ENCODE measurements around the gene SLC12A8.

The SLC12A8 gene

DNA sequence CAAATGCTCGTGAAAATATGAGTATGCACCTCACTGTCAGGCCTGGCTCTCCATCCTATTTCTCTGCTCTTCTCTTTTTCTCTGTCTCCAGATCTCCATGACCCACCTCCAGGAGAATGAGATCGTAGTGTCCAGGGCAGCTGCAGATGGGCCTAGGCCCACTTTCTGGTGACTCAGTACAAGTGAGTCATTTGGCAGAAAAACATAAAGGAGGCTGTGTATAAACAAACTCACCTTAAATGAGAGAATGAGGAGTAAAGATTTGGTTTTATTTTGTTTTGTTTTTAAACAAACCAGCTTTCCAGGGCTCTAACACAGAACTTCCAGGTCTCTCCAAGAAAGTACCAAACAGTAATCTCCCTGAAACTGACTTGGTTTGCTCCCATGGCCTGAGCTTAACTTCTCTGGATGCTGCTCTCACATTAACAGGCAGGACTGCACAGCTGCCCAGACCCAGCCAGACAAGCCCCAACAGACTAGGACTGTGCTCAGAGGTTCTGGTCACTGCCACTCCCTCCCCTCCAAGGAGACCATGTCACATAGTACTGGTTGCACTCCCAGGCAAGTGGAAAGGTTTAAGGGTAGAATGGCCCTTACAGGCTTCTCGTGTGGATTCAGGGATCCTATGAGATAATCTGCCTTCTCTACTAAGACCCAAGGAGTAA, 155.2 kb downstream of the SLC12A8 start:
- TF ChIP-seq, protein P1, sequence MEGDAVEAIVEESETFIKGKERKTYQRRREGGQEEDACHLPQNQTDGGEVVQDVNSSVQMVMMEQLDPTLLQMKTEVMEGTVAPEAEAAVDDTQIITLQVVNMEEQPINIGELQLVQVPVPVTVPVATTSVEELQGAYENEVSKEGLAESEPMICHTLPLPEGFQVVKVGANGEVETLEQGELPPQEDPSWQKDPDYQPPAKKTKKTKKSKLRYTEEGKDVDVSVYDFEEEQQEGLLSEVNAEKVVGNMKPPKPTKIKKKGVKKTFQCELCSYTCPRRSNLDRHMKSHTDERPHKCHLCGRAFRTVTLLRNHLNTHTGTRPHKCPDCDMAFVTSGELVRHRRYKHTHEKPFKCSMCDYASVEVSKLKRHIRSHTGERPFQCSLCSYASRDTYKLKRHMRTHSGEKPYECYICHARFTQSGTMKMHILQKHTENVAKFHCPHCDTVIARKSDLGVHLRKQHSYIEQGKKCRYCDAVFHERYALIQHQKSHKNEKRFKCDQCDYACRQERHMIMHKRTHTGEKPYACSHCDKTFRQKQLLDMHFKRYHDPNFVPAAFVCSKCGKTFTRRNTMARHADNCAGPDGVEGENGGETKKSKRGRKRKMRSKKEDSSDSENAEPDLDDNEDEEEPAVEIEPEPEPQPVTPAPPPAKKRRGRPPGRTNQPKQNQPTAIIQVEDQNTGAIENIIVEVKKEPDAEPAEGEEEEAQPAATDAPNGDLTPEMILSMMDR (IDR thresholded peaks at IDR 0.05; ENCODE audit: low read depth, low read length) = no peak
- no peak for TF ChIP-seq POLR2A (IDR thresholded peaks at IDR 0.05; ENCODE audit: extremely low read depth, insufficient read length)
- TF ChIP-seq, protein P2, sequence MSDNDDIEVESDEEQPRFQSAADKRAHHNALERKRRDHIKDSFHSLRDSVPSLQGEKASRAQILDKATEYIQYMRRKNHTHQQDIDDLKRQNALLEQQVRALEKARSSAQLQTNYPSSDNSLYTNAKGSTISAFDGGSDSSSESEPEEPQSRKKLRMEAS (IDR thresholded peaks at IDR 0.05; ENCODE audit: low read depth, low read length) = no peak
- no peak for TF ChIP-seq MYC (IDR thresholded peaks at IDR 0.05; ENCODE audit: low read depth, low read length)
- no peak overlapping the region for H3K4me3 ChIP-seq (ENCODE audit: low read depth, low read length)
- DNase-seq (ENCODE audit: low read depth) = no peak

DNA sequence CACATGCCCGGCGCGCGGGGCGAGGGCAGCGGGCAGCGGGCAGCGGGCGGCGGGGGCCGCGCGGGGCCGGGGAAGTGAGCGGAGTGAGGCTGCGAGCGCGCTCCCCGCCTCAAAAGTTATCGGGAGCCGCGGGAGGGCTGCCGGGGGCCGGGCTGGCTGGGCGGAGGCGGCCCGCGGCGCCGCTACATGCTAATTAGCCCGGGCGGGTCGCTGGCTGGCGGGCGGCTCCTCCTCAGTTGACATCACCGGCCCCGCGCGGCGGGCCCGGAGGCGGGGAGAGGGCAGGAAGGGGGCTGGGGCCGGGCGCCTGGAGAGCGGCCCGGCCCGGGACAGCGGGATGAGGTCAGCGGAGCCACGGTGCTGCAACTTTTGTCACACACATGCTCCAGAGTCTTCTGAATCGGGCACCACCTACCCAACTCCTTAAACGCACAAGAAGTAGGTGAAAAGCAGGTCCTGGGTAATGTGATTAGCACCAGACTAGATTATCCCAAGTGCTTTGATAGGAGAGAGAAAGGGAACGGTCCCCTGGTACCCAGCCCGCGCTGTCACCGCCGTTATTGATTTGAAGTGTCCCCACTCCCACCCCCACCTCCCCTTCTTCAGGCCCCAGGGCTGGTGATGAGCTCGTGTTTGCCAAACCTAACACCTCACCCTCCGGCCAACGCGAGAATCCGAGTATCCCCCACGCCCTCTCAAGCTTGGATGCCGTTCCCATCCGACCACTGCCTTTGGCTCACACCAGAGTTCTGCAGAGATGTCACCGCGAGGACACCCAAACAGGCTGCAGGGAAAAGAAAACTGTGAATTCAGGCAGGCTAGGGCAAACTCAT, 156.4 kb downstream of the SLC12A8 start, which contains the start of gene HEG1:
Gene HEG1, minus strand, starts transcription at position 85 of the 833 bp plus-strand sequence. CDS start 107 bp downstream, outside the sequence.
- peak within 1 kb of the TSS; percentile 47 for H3K4me3 ChIP-seq (ENCODE audit: low read depth, low read length)
- DNase-seq (ENCODE audit: low read depth) = peak; percentile 66
- TF ChIP-seq POLR2A (IDR thresholded peaks at IDR 0.05; ENCODE audit: extremely low read depth, insufficient read length) (no peak), MYC (IDR thresholded peaks at IDR 0.05; ENCODE audit: low read depth, low read length) (no peak)
- TF ChIP-seq, protein P2 (IDR thresholded peaks at IDR 0.05; ENCODE audit: low read depth, low read length) = no peak
- TF ChIP-seq, protein P1 (IDR thresholded peaks at IDR 0.05; ENCODE audit: low read depth, low read length) = no peak

DNA sequence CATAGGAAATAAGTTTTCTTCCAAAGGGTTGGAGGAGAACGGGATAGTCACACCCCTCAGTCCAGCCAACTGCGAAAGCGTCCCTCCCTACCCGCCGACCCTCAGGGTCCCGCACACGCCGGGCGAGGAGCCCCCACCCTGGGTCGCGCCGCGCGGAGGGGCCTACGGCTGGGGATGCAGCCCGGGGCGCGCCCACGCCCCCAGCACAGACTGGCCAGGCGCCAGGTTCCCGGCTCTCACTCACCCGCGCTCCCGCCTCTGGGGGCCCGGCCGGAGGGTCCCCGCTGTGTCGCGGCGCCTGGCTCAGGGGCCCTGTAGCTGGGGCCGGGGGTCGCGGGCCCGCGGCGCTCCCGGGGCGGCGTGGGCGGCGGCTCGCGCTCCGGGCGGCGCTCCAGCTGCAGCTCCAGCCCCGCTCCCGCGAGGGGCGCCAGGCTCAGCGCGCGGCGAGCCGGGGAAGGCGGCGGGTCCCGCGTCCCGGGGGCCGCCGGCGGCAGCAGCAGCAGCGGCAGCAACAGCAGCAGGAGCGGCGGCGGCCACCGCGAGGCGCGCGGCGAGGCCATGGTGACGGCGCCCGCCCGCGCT, 157.1 kb downstream of the SLC12A8 start:
- no peak for DNase-seq (ENCODE audit: low read depth)
- no peak for TF ChIP-seq POLR2A (IDR thresholded peaks at IDR 0.05; ENCODE audit: extremely low read depth, insufficient read length)
- TF ChIP-seq MYC (IDR thresholded peaks at IDR 0.05; ENCODE audit: low read depth, low read length) = no peak
- TF ChIP-seq, protein P1 (IDR thresholded peaks at IDR 0.05; ENCODE audit: low read depth, low read length) = no peak
- TF ChIP-seq, protein P2 (IDR thresholded peaks at IDR 0.05; ENCODE audit: low read depth, low read length) = no peak
- peak overlapping the region; percentile 47 for H3K4me3 ChIP-seq (ENCODE audit: low read depth, low read length)

DNA sequence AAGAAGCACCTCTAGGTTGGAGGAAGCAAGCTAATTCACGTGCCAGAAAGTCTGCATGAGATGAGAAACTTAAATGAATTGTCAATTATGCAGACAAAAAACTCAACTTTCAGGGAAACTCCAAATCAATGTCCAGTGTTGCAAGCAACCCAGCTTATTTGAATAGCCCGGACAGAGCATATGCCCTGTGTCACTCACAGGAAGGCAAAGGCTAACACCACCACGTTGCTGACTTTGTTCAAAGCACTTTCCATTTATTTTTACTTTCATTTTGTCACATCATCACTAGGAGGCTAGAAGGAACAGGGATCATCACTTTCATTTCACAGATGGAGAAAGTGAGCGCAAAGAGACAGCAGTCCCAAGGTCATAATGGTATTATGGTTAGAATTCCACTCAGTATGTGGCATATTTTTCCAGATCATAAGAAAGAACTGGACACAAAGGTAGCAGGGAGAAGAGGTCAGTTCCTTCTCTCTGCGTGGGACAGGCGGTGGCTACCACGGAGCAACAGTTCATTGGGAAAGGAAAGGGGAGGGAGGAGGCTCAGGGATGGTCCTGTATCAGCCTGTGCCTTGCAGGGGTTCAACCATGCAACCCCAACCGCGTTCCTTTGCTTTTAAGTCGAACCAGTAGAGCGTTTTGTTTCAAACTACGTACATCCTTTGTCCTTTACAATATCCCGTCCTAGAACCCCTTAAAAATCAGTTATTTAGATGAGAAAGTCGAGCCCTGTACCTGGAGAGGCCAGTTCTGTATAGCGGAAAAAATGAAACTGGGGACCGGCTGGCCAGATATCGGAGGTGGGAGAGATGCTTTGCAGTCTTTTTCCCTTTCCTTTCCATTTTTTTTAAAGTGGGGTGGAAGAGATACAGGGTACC, 157.9 kb downstream of the SLC12A8 start:
- TF ChIP-seq, protein P1 (IDR thresholded peaks at IDR 0.05; ENCODE audit: low read depth, low read length) = no peak
- TF ChIP-seq, protein P2 (IDR thresholded peaks at IDR 0.05; ENCODE audit: low read depth, low read length) = 0 out of 2 replicates have a peak, but pooled peaks have one; percentile 13
- peak; percentile 18 for DNase-seq (ENCODE audit: low read depth)
- peak overlapping the region; percentile 47 for H3K4me3 ChIP-seq (ENCODE audit: low read depth, low read length)

DNA sequence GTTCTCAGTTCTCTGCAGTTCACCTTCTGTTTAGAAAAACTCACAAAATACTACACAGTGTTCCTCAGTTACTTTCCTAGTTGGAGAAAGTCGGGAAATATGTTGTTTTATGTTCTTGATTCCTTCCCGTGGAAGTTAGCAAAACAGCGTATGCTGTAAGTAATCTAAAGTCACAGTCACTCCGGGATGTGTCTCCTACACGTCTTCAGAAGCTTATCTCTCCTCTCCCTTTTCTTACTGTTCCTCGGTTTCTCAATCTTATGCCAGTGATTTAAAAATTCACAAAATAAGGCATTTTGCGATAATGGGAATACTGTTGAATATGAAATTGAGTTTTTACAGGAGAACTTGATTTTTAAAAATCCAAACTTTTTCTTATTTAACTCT, 158.5 kb downstream of the SLC12A8 start:
- H3K4me3 ChIP-seq (ENCODE audit: low read depth, low read length) = no peak overlapping the region
- TF ChIP-seq MYC (IDR thresholded peaks at IDR 0.05; ENCODE audit: low read depth, low read length) (no peak), POLR2A (IDR thresholded peaks at IDR 0.05; ENCODE audit: extremely low read depth, insufficient read length) (no peak)
- TF ChIP-seq, protein P2 (IDR thresholded peaks at IDR 0.05; ENCODE audit: low read depth, low read length) = no peak
- TF ChIP-seq, protein P1 (IDR thresholded peaks at IDR 0.05; ENCODE audit: low read depth, low read length) = no peak
- DNase-seq (ENCODE audit: low read depth) = no peak
